ENCODE measurements around the gene DYSF. TPM values are rescaled to one million over a fixed set of nuclear protein-coding genes. Genes with fewer than 3 reads are reported as not detected.

Gene DYSF
- total RNA-seq, 1 experiment from 2014 or later = 0.31 TPM

DNA sequence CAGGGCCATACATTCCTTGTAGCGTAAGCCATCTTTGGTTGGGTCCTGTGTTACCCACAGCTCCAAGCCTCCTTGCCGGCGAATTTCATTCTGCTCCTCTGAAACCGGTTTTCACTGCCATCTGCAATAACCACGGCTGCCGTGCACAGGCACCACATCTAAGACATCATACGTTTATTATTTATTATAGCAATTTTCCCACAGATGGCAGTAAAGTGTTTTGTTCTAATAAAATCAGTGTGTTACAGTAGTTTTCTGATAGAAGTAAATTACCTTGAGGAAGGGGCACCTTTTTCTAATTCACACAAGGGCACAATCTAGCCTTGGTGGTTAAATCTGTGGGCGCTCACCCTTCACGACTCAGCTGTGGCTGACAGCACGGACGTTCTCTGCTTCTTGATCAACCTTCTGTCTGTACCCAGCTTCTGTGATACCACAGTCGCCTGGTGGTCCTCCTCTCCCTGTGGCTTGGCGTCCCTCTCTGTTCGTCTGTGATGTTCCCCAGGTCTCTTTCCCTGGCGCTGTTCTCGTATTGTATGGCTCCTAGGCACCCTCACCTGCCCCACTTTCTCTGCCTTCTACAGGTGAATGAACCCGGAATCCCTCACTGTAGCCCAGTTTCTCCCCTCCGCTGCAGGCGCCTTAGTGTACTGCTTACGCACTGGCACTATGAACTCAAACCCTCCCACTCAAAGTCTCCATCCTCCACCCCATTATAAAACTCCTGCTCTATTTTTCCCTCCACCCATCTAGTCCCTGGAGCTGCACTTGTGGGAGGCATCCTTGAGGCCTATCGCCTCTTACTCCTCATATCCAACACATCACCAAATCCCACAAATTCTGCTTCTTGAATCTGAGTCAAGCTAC, 236.8 kb downstream of the DYSF start:
- in situ Hi-C loops (cut with HindIII; ENCODE audit: low pct_unique_long_range_greater_than_20kb, low sequenced_read_pairs) (no loop called here), intact Hi-C loops (cut with micrococcal nuclease; ENCODE audit: unreplicated experiment) (no loop called here)
- ChIA-PET CTCF (no interaction called here), POLR2A (no interaction called here)
- no peak for DNase-seq (ENCODE audit: low read depth, low spot score)
- no TSS peak for BruUV-seq (replicated peaks)
- H3K27ac ChIP-seq (ENCODE audit: low read length) = no peak overlapping the region
- no peaks in the 10 kb centered on the region for H3K36me3 ChIP-seq (ENCODE audit: control insufficient read depth, insufficient read depth, low read length)
- no peaks in the 10 kb centered on the region for H3K4me1 ChIP-seq (ENCODE audit: control insufficient read depth, insufficient read depth, low read length)
- H3K27me3 ChIP-seq (ENCODE audit: control insufficient read depth, insufficient read depth, low read length) = no peaks in the 10 kb centered on the region; the same call in 1 of the 2 replicates
- TF ChIP-seq POLR2AphosphoS5 (IDR thresholded peaks at IDR 0.05; ENCODE audit: low read depth, low read length) (no peak), TCF7L2 (IDR thresholded peaks at IDR 0.05; ENCODE audit: low read depth, low read length) (no peak), SIN3A (IDR thresholded peaks at IDR 0.05; ENCODE audit: borderline replicate concordance, insufficient read depth, low read depth, low read length) (no peak)
- TF ChIP-seq, protein P1, sequence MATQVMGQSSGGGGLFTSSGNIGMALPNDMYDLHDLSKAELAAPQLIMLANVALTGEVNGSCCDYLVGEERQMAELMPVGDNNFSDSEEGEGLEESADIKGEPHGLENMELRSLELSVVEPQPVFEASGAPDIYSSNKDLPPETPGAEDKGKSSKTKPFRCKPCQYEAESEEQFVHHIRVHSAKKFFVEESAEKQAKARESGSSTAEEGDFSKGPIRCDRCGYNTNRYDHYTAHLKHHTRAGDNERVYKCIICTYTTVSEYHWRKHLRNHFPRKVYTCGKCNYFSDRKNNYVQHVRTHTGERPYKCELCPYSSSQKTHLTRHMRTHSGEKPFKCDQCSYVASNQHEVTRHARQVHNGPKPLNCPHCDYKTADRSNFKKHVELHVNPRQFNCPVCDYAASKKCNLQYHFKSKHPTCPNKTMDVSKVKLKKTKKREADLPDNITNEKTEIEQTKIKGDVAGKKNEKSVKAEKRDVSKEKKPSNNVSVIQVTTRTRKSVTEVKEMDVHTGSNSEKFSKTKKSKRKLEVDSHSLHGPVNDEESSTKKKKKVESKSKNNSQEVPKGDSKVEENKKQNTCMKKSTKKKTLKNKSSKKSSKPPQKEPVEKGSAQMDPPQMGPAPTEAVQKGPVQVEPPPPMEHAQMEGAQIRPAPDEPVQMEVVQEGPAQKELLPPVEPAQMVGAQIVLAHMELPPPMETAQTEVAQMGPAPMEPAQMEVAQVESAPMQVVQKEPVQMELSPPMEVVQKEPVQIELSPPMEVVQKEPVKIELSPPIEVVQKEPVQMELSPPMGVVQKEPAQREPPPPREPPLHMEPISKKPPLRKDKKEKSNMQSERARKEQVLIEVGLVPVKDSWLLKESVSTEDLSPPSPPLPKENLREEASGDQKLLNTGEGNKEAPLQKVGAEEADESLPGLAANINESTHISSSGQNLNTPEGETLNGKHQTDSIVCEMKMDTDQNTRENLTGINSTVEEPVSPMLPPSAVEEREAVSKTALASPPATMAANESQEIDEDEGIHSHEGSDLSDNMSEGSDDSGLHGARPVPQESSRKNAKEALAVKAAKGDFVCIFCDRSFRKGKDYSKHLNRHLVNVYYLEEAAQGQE (IDR thresholded peaks at IDR 0.05; ENCODE audit: insufficient read depth in 1 of 2, low read depth in 2 of 2, low read length in 1 of 2) = no peak
- TF ChIP-seq, protein P2, sequence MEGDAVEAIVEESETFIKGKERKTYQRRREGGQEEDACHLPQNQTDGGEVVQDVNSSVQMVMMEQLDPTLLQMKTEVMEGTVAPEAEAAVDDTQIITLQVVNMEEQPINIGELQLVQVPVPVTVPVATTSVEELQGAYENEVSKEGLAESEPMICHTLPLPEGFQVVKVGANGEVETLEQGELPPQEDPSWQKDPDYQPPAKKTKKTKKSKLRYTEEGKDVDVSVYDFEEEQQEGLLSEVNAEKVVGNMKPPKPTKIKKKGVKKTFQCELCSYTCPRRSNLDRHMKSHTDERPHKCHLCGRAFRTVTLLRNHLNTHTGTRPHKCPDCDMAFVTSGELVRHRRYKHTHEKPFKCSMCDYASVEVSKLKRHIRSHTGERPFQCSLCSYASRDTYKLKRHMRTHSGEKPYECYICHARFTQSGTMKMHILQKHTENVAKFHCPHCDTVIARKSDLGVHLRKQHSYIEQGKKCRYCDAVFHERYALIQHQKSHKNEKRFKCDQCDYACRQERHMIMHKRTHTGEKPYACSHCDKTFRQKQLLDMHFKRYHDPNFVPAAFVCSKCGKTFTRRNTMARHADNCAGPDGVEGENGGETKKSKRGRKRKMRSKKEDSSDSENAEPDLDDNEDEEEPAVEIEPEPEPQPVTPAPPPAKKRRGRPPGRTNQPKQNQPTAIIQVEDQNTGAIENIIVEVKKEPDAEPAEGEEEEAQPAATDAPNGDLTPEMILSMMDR (IDR thresholded peaks at IDR 0.05) = no peak
- H3K4me3 ChIP-seq (ENCODE audit: low read depth in 2 of 2, low read length in 2 of 2) = no peak overlapping the region
- no peaks in the 10 kb centered on the region for H3K9me3 ChIP-seq (ENCODE audit: control insufficient read depth, insufficient read depth, low read depth, low read length)
- ATAC-seq = no peak

DNA sequence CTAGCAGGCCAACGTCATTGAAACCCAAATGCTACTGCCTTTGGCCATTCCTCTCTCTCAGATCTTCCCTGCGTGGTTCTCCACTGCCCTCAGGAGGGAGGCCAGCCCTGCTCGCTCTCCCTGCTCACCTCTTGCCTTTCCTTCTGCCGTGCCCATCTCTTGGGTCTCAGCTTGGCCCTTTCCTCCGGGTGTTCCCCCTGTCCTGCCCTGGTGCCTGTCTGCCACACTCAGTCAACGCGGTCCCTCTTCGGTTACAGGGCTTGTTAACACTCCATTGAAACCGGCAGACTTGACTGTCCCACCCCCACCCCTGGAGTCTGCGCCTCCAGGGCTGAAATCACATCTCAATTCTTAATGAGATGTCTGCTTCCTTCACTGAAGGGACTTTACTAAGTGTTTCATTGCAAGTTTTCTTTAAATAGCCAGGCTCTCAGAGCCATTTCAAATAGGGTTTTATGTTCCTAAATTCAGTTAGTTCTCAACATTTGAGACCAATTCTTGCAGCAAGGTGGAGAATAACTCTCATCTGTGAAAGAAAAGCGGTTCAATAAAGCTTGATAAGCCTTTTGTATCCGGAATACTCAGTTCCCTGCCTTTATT, 237.6 kb downstream of the DYSF start:
- CTCF ChIA-PET = no interaction called here
- no peaks in the 10 kb centered on the region for H3K9me3 ChIP-seq (ENCODE audit: control insufficient read depth, insufficient read depth, low read depth, low read length)
- no peaks in the 10 kb centered on the region; the same call in 1 of the 2 replicates for H3K4me1 ChIP-seq (ENCODE audit: control insufficient read depth, insufficient read depth, low read length)
- POLR2A ChIA-PET = no interaction called here
- BruUV-seq (replicated peaks) = no TSS peak
- ATAC-seq (no peak), DNase-seq (ENCODE audit: low read depth, low spot score) (no peak)
- no peak overlapping the region for H3K27ac ChIP-seq (ENCODE audit: low read length)
- TF ChIP-seq SIN3A (IDR thresholded peaks at IDR 0.05; ENCODE audit: borderline replicate concordance, insufficient read depth, low read depth, low read length) (no peak), POLR2AphosphoS5 (IDR thresholded peaks at IDR 0.05; ENCODE audit: low read depth, low read length) (no peak), TCF7L2 (IDR thresholded peaks at IDR 0.05; ENCODE audit: low read depth, low read length) (no peak)
- intact Hi-C loops (cut with micrococcal nuclease; ENCODE audit: unreplicated experiment) = no loop called here
- no peak overlapping the region for H3K4me3 ChIP-seq (ENCODE audit: low read depth in 2 of 2, low read length in 2 of 2)
- no peaks in the 10 kb centered on the region for H3K36me3 ChIP-seq (ENCODE audit: control insufficient read depth, insufficient read depth, low read length)
- in situ Hi-C loops (cut with HindIII; ENCODE audit: low pct_unique_long_range_greater_than_20kb, low sequenced_read_pairs) = no loop called here
- H3K27me3 ChIP-seq (ENCODE audit: control insufficient read depth, insufficient read depth, low read length) = no peaks in the 10 kb centered on the region; the same call in 1 of the 2 replicates
